SU-DHL-6 (cell line): ENCODE data around the gene P2RY1.

Experiments used
- H2AFZ ChIP-seq: fragments of 200-600 bp; sonication (generic); 2 replicates; pipeline ENCODE4 v1.6.1; 2014; ENCODE audit warnings: low read depth, mild to moderate bottlenecking, moderate library complexity, mixed read lengths, antibody characterized with exemption, low read length; ENCODE audit not compliant: severe bottlenecking
- H3F3A ChIP-seq: fragments of 200-600 bp; shearing (Covaris generic); 2 replicates; pipeline ENCODE4 v1.6.0; 2016; ENCODE audit warnings: antibody characterized with exemption, mild to moderate bottlenecking; ENCODE audit not compliant: insufficient read depth
- H3K27ac ChIP-seq: fragments of 200-600 bp; sonication (generic); 2 replicates; pipeline ENCODE4 v1.5.1; 2016; ENCODE audit warnings: low read depth, mild to moderate bottlenecking, low read length, moderate library complexity, mixed read lengths
- H3K27me3 ChIP-seq: fragments of 200-600 bp; sonication (generic), shearing (Covaris generic); 2 replicates; pipeline ENCODE4 v1.6.0; 2014; ENCODE audit warnings: mild to moderate bottlenecking, low read length
- H3K36me3 ChIP-seq: fragments of 200-600 bp; sonication (generic); 2 replicates; pipeline ENCODE4 v1.6.1; 2014; ENCODE audit warnings: mild to moderate bottlenecking, low read length, mixed read lengths
- H3K4me2 ChIP-seq: fragments of 300-600, 200-600 bp; shearing (Covaris generic), sonication (generic); 2 replicates; pipeline ENCODE4 v1.6.0; 2014; ENCODE audit warnings: low read length, low read depth, mild to moderate bottlenecking; ENCODE audit not compliant: poor library complexity, severe bottlenecking
- H3K4me3 ChIP-seq: fragments of 200-600 bp; sonication (generic); 2 replicates; pipeline ENCODE4 v1.5.1; 2014; ENCODE audit warnings: antibody characterized with exemption, low read length, mild to moderate bottlenecking, mixed read lengths; ENCODE audit not compliant: insufficient read depth, poor library complexity, severe bottlenecking
- H3K79me2 ChIP-seq: fragments of 200-600 bp; sonication (generic); 2 replicates; pipeline ENCODE4 v1.6.1; 2014; ENCODE audit warnings: mild to moderate bottlenecking, low read length, moderate library complexity; ENCODE audit not compliant: insufficient read depth
- H3K9ac ChIP-seq: fragments of 200-600 bp; sonication (generic); 2 replicates; pipeline ENCODE4 v1.7.0; 2014; ENCODE audit warnings: mild to moderate bottlenecking, low read length
- H3K9me2 ChIP-seq: fragments of 200-600 bp; sonication (generic); replicated peaks from 2 replicates; pipeline ENCODE4 v1.6.1; 2014; ENCODE audit warnings: low read length; ENCODE audit not compliant: insufficient read depth
- H3K9me3 ChIP-seq: fragments of 200-600 bp; sonication (generic); 2 replicates; pipeline ENCODE4 v1.6.1; 2014; ENCODE audit warnings: low read length, mixed read lengths; ENCODE audit not compliant: insufficient read depth
- H4K20me1 ChIP-seq: fragments of 200-600 bp; sonication (generic); 2 replicates; pipeline ENCODE4 v1.6.1; 2014; ENCODE audit warnings: low read depth, mild to moderate bottlenecking, antibody characterized with exemption, low read length, moderate library complexity, mixed read lengths
- EZH2phosphoT487 ChIP-seq: fragments of 200-600 bp; sonication (generic), shearing (Covaris generic); conservative IDR thresholded peaks from 2 replicates; pipeline ENCODE4 v1.6.1; 2018; ENCODE audit warnings: mild to moderate bottlenecking, antibody characterized with exemption, low read length, moderate library complexity, mixed read lengths
- TF ChIP-seq, protein P1 (sequence below): fragments of 200-600 bp; sonication (generic); IDR thresholded peaks from one replicate; pipeline ENCODE4 v1.5.1; 2017; ENCODE audit warnings: antibody characterized with exemption, mild to moderate bottlenecking, low read length, moderate library complexity; ENCODE audit not compliant: insufficient read depth, poor library complexity, severe bottlenecking

P2RY1 gene, protein sequence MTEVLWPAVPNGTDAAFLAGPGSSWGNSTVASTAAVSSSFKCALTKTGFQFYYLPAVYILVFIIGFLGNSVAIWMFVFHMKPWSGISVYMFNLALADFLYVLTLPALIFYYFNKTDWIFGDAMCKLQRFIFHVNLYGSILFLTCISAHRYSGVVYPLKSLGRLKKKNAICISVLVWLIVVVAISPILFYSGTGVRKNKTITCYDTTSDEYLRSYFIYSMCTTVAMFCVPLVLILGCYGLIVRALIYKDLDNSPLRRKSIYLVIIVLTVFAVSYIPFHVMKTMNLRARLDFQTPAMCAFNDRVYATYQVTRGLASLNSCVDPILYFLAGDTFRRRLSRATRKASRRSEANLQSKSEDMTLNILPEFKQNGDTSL

DNA sequence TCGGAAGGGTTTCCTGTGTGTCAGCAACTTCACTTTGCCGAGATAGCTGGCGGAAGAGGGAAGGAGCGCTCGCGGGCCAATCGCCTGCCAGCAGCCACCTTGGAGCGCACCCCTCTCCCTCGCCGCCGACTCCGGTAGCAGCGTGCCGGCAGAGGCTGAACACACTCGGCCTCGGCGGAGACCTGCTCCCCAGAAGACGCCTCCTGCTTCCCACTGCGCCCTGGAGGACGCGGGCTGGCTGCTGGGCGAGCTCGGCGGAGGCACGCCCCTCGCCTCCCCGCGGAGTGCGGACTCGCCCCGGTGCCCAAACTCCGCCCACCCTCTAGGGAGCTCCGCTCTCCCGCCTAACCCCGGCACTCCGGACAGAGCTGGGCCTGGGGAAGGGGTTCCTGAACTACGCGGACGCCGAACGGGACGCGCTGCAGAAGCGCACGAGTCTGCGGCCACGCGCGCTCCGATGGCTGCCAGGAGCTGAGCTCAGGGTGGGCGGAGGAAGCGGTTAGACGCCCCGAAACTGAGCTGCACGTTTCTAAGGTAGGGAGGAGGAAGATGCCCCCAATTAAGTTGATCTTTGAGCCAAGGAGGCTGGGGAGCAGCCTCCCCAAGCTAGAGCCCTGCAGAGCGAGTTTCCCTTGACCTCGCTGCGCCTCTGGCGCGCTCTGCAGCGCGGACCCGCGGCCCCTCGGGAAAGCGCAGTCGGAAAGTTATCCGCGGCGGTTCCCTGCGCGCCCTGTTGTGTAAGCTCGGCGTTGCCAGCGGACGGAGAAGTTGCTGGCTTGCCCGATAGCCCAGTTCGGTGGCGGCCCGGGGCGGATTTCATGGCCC is at the start of gene P2RY1:
Gene P2RY1, plus strand, starts transcription at position 356 of the 825 bp plus-strand sequence. CDS start 652 bp downstream, outside the sequence.
- H3K4me2 ChIP-seq, result no peak within 1 kb of the TSS
- H3K36me3 ChIP-seq, result no peaks in the 10 kb centered on the region
- no peaks in the 10 kb centered on the region for H4K20me1 ChIP-seq
- no peaks in the 10 kb centered on the region for H3K9me3 ChIP-seq
- TF ChIP-seq, protein P1, sequence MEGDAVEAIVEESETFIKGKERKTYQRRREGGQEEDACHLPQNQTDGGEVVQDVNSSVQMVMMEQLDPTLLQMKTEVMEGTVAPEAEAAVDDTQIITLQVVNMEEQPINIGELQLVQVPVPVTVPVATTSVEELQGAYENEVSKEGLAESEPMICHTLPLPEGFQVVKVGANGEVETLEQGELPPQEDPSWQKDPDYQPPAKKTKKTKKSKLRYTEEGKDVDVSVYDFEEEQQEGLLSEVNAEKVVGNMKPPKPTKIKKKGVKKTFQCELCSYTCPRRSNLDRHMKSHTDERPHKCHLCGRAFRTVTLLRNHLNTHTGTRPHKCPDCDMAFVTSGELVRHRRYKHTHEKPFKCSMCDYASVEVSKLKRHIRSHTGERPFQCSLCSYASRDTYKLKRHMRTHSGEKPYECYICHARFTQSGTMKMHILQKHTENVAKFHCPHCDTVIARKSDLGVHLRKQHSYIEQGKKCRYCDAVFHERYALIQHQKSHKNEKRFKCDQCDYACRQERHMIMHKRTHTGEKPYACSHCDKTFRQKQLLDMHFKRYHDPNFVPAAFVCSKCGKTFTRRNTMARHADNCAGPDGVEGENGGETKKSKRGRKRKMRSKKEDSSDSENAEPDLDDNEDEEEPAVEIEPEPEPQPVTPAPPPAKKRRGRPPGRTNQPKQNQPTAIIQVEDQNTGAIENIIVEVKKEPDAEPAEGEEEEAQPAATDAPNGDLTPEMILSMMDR, result no peak
- TF ChIP-seq EZH2phosphoT487, result no peak
- H2AFZ ChIP-seq, result no peak within 1 kb of the TSS
- H3K4me3 ChIP-seq, result no peak within 1 kb of the TSS
- H3K9me2 ChIP-seq, result no peaks in the 10 kb centered on the region
- H3K9ac ChIP-seq, result no peak within 1 kb of the TSS
- H3K79me2 ChIP-seq, result no peaks in the 10 kb centered on the region
- no peak within 1 kb of the TSS for H3K27ac ChIP-seq
- no peaks in the 10 kb centered on the region; the same call in 1 of the 2 replicates for H3K27me3 ChIP-seq
- H3F3A ChIP-seq, result no peaks in the 10 kb centered on the region

DNA sequence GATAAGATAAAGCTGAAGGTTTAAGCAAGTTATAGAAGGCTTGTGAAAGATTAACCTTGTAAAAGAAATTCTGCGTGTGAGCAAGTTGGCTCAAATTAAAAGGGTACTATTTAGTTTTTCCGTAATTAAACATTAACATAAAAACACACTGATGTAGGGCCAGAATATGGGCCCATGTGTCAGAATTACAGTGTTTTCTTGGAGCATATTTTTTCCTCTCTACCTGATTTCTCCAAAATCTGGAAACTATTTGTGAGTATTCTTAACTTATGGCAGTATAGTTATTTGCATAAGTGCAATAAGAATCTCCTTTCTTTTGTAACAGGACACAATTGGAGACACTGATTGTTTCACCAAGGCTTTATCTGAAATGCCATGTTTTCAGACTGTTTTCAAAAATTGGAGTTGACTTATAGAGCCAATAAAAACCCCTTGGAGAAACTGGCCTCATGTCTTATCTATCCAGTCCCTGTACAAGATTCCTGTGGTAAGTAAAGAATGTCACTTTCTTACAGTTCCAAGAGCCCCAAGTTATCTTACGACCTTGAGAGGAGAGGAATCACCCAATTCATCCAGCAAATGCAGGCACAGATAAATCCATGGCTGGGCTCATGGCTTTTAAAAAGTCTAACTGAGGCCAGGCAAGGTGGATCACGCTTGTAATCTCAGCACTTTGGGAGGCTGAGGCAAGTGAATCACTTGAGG is 47.8 kb upstream of the P2RY1 start:
- H3K27me3 ChIP-seq, result no peaks in the 10 kb centered on the region
- H3K9me3 ChIP-seq, result 0 out of 2 replicates have a peak, but pooled peaks cover 6% of the 10 kb centered on the region
- H3K9ac ChIP-seq, result no peak overlapping the region
- no peaks in the 10 kb centered on the region for H3K79me2 ChIP-seq
- TF ChIP-seq, protein P1, result no peak
- TF ChIP-seq EZH2phosphoT487, result no peak
- H3K36me3 ChIP-seq, result no peaks in the 10 kb centered on the region
- H2AFZ ChIP-seq, result no peak overlapping the region
- H3K9me2 ChIP-seq, result no peaks in the 10 kb centered on the region
- no peak overlapping the region for H3K4me3 ChIP-seq
- no peaks in the 10 kb centered on the region for H4K20me1 ChIP-seq
- no peaks in the 10 kb centered on the region for H3F3A ChIP-seq
- no peak overlapping the region for H3K27ac ChIP-seq
- H3K4me2 ChIP-seq, result no peak overlapping the region

- no peak overlapping the region for H2AFZ ChIP-seq
- H4K20me1 ChIP-seq, result no peaks in the 10 kb centered on the region
- no peak for TF ChIP-seq EZH2phosphoT487
- TF ChIP-seq, protein P1, result no peak
- H3K79me2 ChIP-seq, result no peaks in the 10 kb centered on the region
- no peak overlapping the region for H3K4me3 ChIP-seq
- H3K27ac ChIP-seq, result no peak overlapping the region
- no peaks in the 10 kb centered on the region for H3K9me2 ChIP-seq
- 0 out of 2 replicates have a peak, but pooled peaks cover 3% of the 10 kb centered on the region for H3K9me3 ChIP-seq
- no peaks in the 10 kb centered on the region for H3K27me3 ChIP-seq
- H3K4me2 ChIP-seq, result no peak overlapping the region
- no peaks in the 10 kb centered on the region for H3K36me3 ChIP-seq
- H3K9ac ChIP-seq, result no peak overlapping the region
- no peaks in the 10 kb centered on the region for H3F3A ChIP-seq
Measured at GRCh38 chr3:152790651-152791387, 44.1 kb upstream of the P2RY1 start.
